ENCODE measurements around the gene EIF5. TPM values are rescaled to one million over a fixed set of nuclear protein-coding genes. Genes with fewer than 3 reads are reported as not detected.

EIF5 gene
- total RNA-seq, 1 experiment from 2014 or later, result 238 TPM

GRCh38 chr14:103312006-103312635 is 21.9 kb upstream of the EIF5 start:
- Histone ChIP-seq H3K36me3 (ENCODE audit: control insufficient read depth in 1 of 2, insufficient read depth in 2 of 2, low read length in 2 of 2) (no peaks in the 10 kb centered on the region), H3K27ac (ENCODE audit: low read depth, low read length) (no peak overlapping the region), H3K9ac (ENCODE audit: low read length) (no peak overlapping the region), H3K4me1 (ENCODE audit: control insufficient read depth in 1 of 2, insufficient read depth in 2 of 2, low read length in 2 of 2) (no peaks in the 10 kb centered on the region), H3K9me3 (ENCODE audit: control insufficient read depth in 1 of 2, insufficient read depth in 1 of 2, low read depth in 1 of 2, low read length in 2 of 2) (no peaks in the 10 kb centered on the region), H3K27me3 (ENCODE audit: insufficient read depth, low read length) (no peaks in the 10 kb centered on the region), H3K9me2 (ENCODE audit: insufficient read depth) (no peaks in the 10 kb centered on the region), H2AFZ (ENCODE audit: low read depth, low read length, poor library complexity, severe bottlenecking) (no peak overlapping the region), H4K20me1 (ENCODE audit: insufficient read depth) (no peaks in the 10 kb centered on the region), H3K4me3 (replicated peaks in 1 of 2; ENCODE audit: low read depth in 1 of 2, low read length in 2 of 2) (no peak overlapping the region), H3K4me2 (ENCODE audit: low read length) (no peak overlapping the region), H3K79me2 (ENCODE audit: insufficient read depth, low read length) (no peaks in the 10 kb centered on the region)
- ATAC-seq (no peak), DNase-seq (ENCODE audit: low read depth, low spot score) (no peak)
- TF ChIP-seq ATF3 (IDR thresholded peaks at IDR 0.05) (no peak), ZFX (IDR thresholded peaks at IDR 0.05) (no peak), ZNF274 (IDR thresholded peaks at IDR 0.05; ENCODE audit: low read depth, low read length) (no peak), CBX3 (IDR thresholded peaks at IDR 0.05; ENCODE audit: low read depth) (no peak), EZH2phosphoT487 (IDR thresholded peaks at IDR 0.05; ENCODE audit: borderline replicate concordance) (no peak), SIN3A (IDR thresholded peaks at IDR 0.05; ENCODE audit: low read depth) (no peak), CTCF (IDR thresholded peaks at IDR 0.05 in 2 of 3, conservative IDR thresholded peaks at IDR 0.05 in 1 of 3; ENCODE audit: borderline replicate concordance in 1 of 3, insufficient read depth in 1 of 3, low read depth in 2 of 3, low read length in 2 of 3) (no peak), ELF1 (IDR thresholded peaks at IDR 0.05; ENCODE audit: borderline replicate concordance, low read depth) (no peak), JUND (IDR thresholded peaks at IDR 0.05) (no peak), POLR2AphosphoS5 (IDR thresholded peaks at IDR 0.05; ENCODE audit: low read depth, low read length) (no peak), FOSL1 (IDR thresholded peaks at IDR 0.05; ENCODE audit: low read depth) (no peak), ZBTB33 (IDR thresholded peaks at IDR 0.05; ENCODE audit: extremely low read depth, insufficient replicate concordance, low read length) (no peak), SRF (IDR thresholded peaks at IDR 0.05; ENCODE audit: low read depth) (no peak), MAX (IDR thresholded peaks at IDR 0.05) (no peak), CEBPB (IDR thresholded peaks at IDR 0.05; ENCODE audit: low read depth) (no peak), REST (IDR thresholded peaks at IDR 0.05; ENCODE audit: low read depth) (no peak), POLR2A (IDR thresholded peaks at IDR 0.05; ENCODE audit: borderline replicate concordance, extremely low read depth, insufficient read depth, insufficient read length) (no peak), RAD21 (IDR thresholded peaks at IDR 0.05; ENCODE audit: low read depth) (no peak), EZH2 (IDR thresholded peaks at IDR 0.05) (no peak), TCF7L2 (IDR thresholded peaks at IDR 0.05; ENCODE audit: borderline replicate concordance, extremely low read depth, insufficient read depth, insufficient read length) (no peak)
- ChIA-PET POLR2A (no interaction called here), CTCF (no interaction called here), RAD21 (ENCODE audit: low non-redundant PET in 1 of 2, low total read pairs in 2 of 2, uncharacterized antibody in 2 of 2, unreplicated experiment in 2 of 2) (no interaction called here)
- intact Hi-C loops (cut with micrococcal nuclease), result no loop called here
- BruUV-seq (replicated peaks), result no TSS peak

Data from HCT116 (cell line).